ENCODE results near the gene CSTF3. TPM values are rescaled to one million over a fixed set of nuclear protein-coding genes. Genes with fewer than 3 reads are reported as not detected.
"Not testable (repeated sequence)": the region's sequence is repeated elsewhere in the genome, so short reads cannot be mapped to it uniquely, and the experiment has no call there.

Gene CSTF3
- total RNA-seq, 1 experiment from 2014 or later = 55.6 TPM

DNA sequence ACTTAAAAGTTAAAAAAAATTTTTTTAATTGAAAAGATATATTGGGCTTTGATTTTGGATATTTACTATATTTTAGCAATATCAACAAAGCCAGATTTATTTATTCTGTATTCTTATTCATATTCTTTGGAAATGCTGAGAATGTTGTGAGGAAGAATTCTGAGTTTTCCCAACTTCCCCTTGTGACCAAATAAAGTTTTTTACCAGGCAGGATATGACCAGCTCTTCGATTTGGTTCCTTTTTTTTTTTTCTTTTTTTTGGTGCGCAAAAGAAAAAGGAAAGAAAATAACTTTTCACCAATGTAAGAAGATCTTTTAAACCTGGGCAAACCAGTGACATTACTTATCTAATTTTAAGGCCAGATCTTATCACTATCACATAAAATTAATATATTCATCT is 109.0 kb downstream of the CSTF3 start:
- no peak overlapping the region for H3K4me3 ChIP-seq (ENCODE audit: low read length)
- H3K27ac ChIP-seq (ENCODE audit: low read length) = peak overlapping the region; percentile 96
- no peak overlapping the region for H2AFZ ChIP-seq (ENCODE audit: low read length)

GRCh38 chr11:33049565-33050408 is 111.5 kb downstream of the CSTF3 start:
- Histone ChIP-seq H3K4me1 (ENCODE audit: low read length) (peaks cover 69% of the 10 kb centered on the region), H3K27ac (ENCODE audit: low read length) (peak overlapping the region; percentile 96), H3K4me2 (ENCODE audit: low read depth, low read length, poor library complexity, severe bottlenecking) (peak overlapping the region; percentile 57), H3K79me2 (ENCODE audit: low read length) (peaks cover 15% of the 10 kb centered on the region), H3K9ac (ENCODE audit: low read length) (peak overlapping the region; percentile 49), H3K36me3 (ENCODE audit: insufficient read depth, low read length) (peaks cover 37% of the 10 kb centered on the region)
- H3K9me3 ChIP-seq (ENCODE audit: low read length); H2AFZ ChIP-seq (ENCODE audit: low read length); H4K20me1 ChIP-seq (ENCODE audit: insufficient read depth, low read depth, low read length); H3K9me2 ChIP-seq (replicated peaks; ENCODE audit: insufficient read depth, low read length); H3K27me3 ChIP-seq (ENCODE audit: low read length); H3K4me3 ChIP-seq (ENCODE audit: low read length): not testable (repeated sequence)
- peak; percentile 61 for DNase-seq

More for the DNA sequence above, 109.0 kb downstream of the CSTF3 start:
- Histone ChIP-seq H4K20me1 (ENCODE audit: insufficient read depth, low read depth, low read length) (no peaks in the 10 kb centered on the region), H3K4me1 (ENCODE audit: low read length) (peaks cover 85% of the 10 kb centered on the region), H3K27me3 (ENCODE audit: low read length) (no peaks in the 10 kb centered on the region), H3K9me3 (ENCODE audit: low read length) (no peaks in the 10 kb centered on the region), H3K36me3 (ENCODE audit: insufficient read depth, low read length) (peaks cover 18% of the 10 kb centered on the region), H3K9ac (ENCODE audit: low read length) (no peak overlapping the region), H3K4me2 (ENCODE audit: low read depth, low read length, poor library complexity, severe bottlenecking) (peak overlapping the region; percentile 57), H3K79me2 (ENCODE audit: low read length) (peaks cover 17% of the 10 kb centered on the region), H3K9me2 (replicated peaks; ENCODE audit: insufficient read depth, low read length) (no peaks in the 10 kb centered on the region)
- DNase-seq = no peak

DNA sequence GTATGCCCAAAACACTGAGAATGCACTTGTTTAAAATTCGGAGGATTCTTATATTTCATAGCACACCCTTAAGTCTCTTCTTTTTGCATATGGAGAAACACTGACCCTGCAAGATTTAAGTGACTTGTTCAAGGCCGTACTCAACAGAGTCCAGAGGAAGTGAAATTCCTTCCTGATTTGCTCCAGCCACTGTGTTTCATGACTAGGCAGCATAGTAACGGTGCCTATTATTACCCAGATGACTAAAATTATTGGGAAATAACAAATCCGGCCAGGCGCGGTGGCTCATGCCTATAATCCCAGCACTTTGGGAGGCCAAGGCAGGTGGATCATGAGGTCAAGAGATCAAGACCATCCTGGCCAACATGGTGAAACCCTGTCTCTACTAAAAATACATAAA is 112.6 kb downstream of the CSTF3 start:
- H3K4me3 ChIP-seq (ENCODE audit: low read length) = not testable (repeated sequence)
- peak overlapping the region; percentile 3 for H3K4me2 ChIP-seq (ENCODE audit: low read depth, low read length, poor library complexity, severe bottlenecking)

DNA sequence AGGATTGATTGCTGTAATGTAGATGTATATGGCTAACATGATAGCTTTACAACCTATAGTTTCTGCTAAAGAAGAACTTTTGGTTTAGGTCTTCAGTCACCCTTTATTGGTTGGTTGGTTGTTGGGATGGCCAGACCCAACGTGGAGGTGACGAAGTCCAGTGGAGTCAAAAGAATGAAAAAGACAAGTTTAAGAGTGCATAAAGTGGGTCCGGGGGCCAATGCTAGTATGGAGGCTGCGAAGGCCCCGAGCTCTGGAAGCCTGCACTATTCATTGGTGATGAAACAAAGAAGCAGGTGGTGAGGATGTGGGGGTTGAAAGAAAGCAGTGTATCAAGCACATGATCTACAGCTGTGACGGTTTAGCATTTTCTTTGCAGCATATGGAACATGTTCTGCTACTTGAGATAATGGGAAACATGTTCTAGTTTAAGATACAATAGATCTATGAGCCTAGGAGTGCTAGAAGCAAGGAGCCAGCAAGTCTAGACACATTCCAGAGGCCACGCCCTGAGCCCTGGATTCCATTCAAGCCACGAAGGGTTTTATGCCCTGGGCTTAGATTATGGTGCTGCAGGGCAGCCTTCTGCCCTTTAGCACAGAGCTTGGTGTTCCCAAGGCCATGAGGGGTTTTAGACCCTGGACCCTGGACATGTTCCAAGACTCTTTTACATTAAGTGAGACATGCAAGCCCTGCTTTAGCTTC is 115.6 kb downstream of the CSTF3 start:
- Histone ChIP-seq H3K27ac (ENCODE audit: low read length) (no peak overlapping the region), H3K36me3 (ENCODE audit: insufficient read depth, low read length) (peaks cover 47% of the 10 kb centered on the region), H3K9me3 (ENCODE audit: low read length) (no peaks in the 10 kb centered on the region; the same call in 1 of the 2 replicates), H3K9ac (ENCODE audit: low read length) (no peak overlapping the region), H3K4me1 (ENCODE audit: low read length) (peaks cover 53% of the 10 kb centered on the region), H4K20me1 (ENCODE audit: insufficient read depth, low read depth, low read length) (no peaks in the 10 kb centered on the region), H3K4me2 (ENCODE audit: low read depth, low read length, poor library complexity, severe bottlenecking) (no peak overlapping the region), H3K27me3 (ENCODE audit: low read length) (no peaks in the 10 kb centered on the region), H3K4me3 (ENCODE audit: low read length) (no peak overlapping the region), H3K9me2 (replicated peaks; ENCODE audit: insufficient read depth, low read length) (no peaks in the 10 kb centered on the region), H3K79me2 (ENCODE audit: low read length) (peaks cover 24% of the 10 kb centered on the region), H2AFZ (ENCODE audit: low read length) (no peak overlapping the region)
- DNase-seq = no peak

More for the DNA sequence above, 112.6 kb downstream of the CSTF3 start:
- H2AFZ ChIP-seq (ENCODE audit: low read length); H3K9ac ChIP-seq (ENCODE audit: low read length); H4K20me1 ChIP-seq (ENCODE audit: insufficient read depth, low read depth, low read length); DNase-seq; H3K9me3 ChIP-seq (ENCODE audit: low read length); H3K9me2 ChIP-seq (replicated peaks; ENCODE audit: insufficient read depth, low read length); H3K27me3 ChIP-seq (ENCODE audit: low read length): not testable (repeated sequence)
- H3K27ac ChIP-seq (ENCODE audit: low read length) = peak overlapping the region; percentile 96
- H3K4me1 ChIP-seq (ENCODE audit: low read length) = peaks cover 59% of the 10 kb centered on the region
- peaks cover 19% of the 10 kb centered on the region for H3K79me2 ChIP-seq (ENCODE audit: low read length)
- H3K36me3 ChIP-seq (ENCODE audit: insufficient read depth, low read length) = peaks cover 42% of the 10 kb centered on the region

GRCh38 chr11:33044285-33044756 is 117.0 kb downstream of the CSTF3 start:
- peaks cover 47% of the 10 kb centered on the region for H3K4me1 ChIP-seq (ENCODE audit: low read length)
- no peak for DNase-seq
- no peak overlapping the region for H3K27ac ChIP-seq (ENCODE audit: low read length)
- no peak overlapping the region for H3K9ac ChIP-seq (ENCODE audit: low read length)
- H3K4me2 ChIP-seq (ENCODE audit: low read depth, low read length, poor library complexity, severe bottlenecking) = no peak overlapping the region
- peaks cover 47% of the 10 kb centered on the region for H3K36me3 ChIP-seq (ENCODE audit: insufficient read depth, low read length)
- no peak overlapping the region for H3K4me3 ChIP-seq (ENCODE audit: low read length)
- H3K79me2 ChIP-seq (ENCODE audit: low read length) = peaks cover 24% of the 10 kb centered on the region
- H4K20me1 ChIP-seq (ENCODE audit: insufficient read depth, low read depth, low read length) = no peaks in the 10 kb centered on the region
- H3K9me2 ChIP-seq (replicated peaks; ENCODE audit: insufficient read depth, low read length) = no peaks in the 10 kb centered on the region
- no peak overlapping the region for H2AFZ ChIP-seq (ENCODE audit: low read length)
- H3K27me3 ChIP-seq (ENCODE audit: low read length) = no peaks in the 10 kb centered on the region
- H3K9me3 ChIP-seq (ENCODE audit: low read length) = no peaks in the 10 kb centered on the region; the same call in 1 of the 2 replicates

DNA sequence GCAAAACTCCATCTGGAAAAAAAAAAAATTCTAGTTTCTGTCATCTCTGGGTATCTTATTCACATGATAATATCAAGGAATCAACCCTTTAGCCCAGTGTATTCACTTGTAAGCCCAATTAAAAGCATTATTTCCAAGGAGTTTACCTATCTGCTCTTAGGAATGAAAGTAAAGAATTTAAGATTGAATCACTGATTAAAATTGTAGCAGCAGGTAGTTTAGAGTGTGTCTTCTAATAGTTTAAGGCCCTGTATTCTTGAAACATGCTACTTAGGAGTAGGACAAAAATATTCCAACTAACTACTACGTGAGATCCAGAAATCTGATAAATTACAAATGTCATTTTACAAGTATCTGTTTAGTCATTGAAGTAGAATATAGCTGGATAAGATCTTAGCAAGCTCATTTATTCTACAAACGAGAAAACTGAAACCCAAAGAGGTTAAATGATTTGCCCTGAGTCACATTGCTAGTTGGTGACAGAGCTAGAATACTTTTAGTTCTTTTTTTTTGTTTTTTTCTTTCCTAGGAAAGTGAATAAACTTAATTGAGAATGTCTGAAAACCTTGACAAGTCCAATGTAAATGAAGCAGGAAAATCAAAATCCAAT is 118.0 kb downstream of the CSTF3 start:
- Histone ChIP-seq H3K4me2 (ENCODE audit: low read depth, low read length, poor library complexity, severe bottlenecking) (no peak overlapping the region), H3K4me1 (ENCODE audit: low read length) (peaks cover 44% of the 10 kb centered on the region)
- DNase-seq = no peak

DNA sequence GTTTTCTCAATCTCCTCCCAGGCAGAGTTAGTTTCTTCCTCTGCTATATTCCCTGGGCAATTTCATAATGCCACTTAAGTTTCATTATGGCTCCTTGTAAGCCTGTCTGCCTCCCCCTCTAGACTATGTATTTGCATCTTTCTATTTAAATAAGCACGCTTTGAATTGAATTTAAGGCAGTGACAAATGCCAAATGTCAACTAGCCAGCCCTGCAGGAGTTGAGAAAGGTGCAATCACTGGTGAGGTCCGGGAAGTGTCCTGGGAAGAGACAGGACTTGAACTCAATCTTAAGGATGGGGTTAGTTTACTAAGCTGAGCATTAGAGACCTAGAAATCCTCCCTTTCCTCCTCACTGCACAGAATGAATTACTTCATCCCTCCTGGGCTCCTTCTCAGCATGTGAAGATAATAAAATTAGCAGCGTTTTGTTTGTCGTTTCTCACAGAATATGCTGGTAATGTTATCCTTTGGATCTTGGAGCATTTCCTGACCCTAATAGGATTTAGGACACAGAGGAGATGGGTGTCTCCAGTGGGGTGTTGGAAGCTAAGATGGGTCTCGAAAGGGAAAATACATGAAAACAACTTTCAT is 120.3 kb downstream of the CSTF3 start:
- Histone ChIP-seq H3K4me3 (ENCODE audit: low read length) (peak overlapping the region; percentile 90), H3K27ac (ENCODE audit: low read length) (peak overlapping the region; percentile 97), H3K9me3 (ENCODE audit: low read length) (no peaks in the 10 kb centered on the region; the same call in 1 of the 2 replicates)

More for the DNA sequence above, 118.0 kb downstream of the CSTF3 start:
- no peaks in the 10 kb centered on the region for H3K9me2 ChIP-seq (replicated peaks; ENCODE audit: insufficient read depth, low read length)
- H3K79me2 ChIP-seq (ENCODE audit: low read length) = peaks cover 24% of the 10 kb centered on the region
- H2AFZ ChIP-seq (ENCODE audit: low read length) = no peak overlapping the region
- H3K27me3 ChIP-seq (ENCODE audit: low read length) = no peaks in the 10 kb centered on the region
- no peak overlapping the region for H3K4me3 ChIP-seq (ENCODE audit: low read length)
- H3K9me3 ChIP-seq (ENCODE audit: low read length) = no peaks in the 10 kb centered on the region; the same call in 1 of the 2 replicates
- peaks cover 43% of the 10 kb centered on the region for H3K36me3 ChIP-seq (ENCODE audit: insufficient read depth, low read length)
- H4K20me1 ChIP-seq (ENCODE audit: insufficient read depth, low read depth, low read length) = no peaks in the 10 kb centered on the region
- no peak overlapping the region for H3K9ac ChIP-seq (ENCODE audit: low read length)
- H3K27ac ChIP-seq (ENCODE audit: low read length) = peak overlapping the region; percentile 49

More for the DNA sequence above, 120.3 kb downstream of the CSTF3 start:
- Histone ChIP-seq H3K4me1 (ENCODE audit: low read length) (peaks cover 46% of the 10 kb centered on the region), H3K9me2 (replicated peaks; ENCODE audit: insufficient read depth, low read length) (no peaks in the 10 kb centered on the region), H3K27me3 (ENCODE audit: low read length) (no peaks in the 10 kb centered on the region), H3K36me3 (ENCODE audit: insufficient read depth, low read length) (peaks cover 26% of the 10 kb centered on the region), H3K9ac (ENCODE audit: low read length) (peak overlapping the region; percentile 96), H3K79me2 (ENCODE audit: low read length) (peaks cover 24% of the 10 kb centered on the region), H2AFZ (ENCODE audit: low read length) (0 out of 2 replicates have a peak overlapping the region, but pooled peaks have one; percentile 74), H3K4me2 (ENCODE audit: low read depth, low read length, poor library complexity, severe bottlenecking) (peak overlapping the region; percentile 83), H4K20me1 (ENCODE audit: insufficient read depth, low read depth, low read length) (no peaks in the 10 kb centered on the region)
- DNase-seq = peak; percentile 89
